ENCODE data around the gene FBXL7. TPM values are rescaled to one million over a fixed set of nuclear protein-coding genes. Genes with fewer than 3 reads are reported as not detected.

The FBXL7 gene
- total RNA-seq, 2 donors from 2014 or later: not detected

- no peak for DNase-seq (ENCODE audit: low spot score)
- peaks cover 17% of the 10 kb centered on the region for H3K9me3 Mint-ChIP-seq
- no peak overlapping the region for H3K4me3 Mint-ChIP-seq
- no peak for ATAC-seq
- H3K4me1 Mint-ChIP-seq (ENCODE audit: low read depth in 2 of 2): no peaks in the 10 kb centered on the region
- H3K27me3 Mint-ChIP-seq: no peaks in the 10 kb centered on the region
- H3K36me3 Mint-ChIP-seq: no peaks in the 10 kb centered on the region
- no peak overlapping the region for H3K27ac Mint-ChIP-seq
Observed at GRCh38 chr5:15948190-15948589, 448.2 kb downstream of the FBXL7 start.

DNA sequence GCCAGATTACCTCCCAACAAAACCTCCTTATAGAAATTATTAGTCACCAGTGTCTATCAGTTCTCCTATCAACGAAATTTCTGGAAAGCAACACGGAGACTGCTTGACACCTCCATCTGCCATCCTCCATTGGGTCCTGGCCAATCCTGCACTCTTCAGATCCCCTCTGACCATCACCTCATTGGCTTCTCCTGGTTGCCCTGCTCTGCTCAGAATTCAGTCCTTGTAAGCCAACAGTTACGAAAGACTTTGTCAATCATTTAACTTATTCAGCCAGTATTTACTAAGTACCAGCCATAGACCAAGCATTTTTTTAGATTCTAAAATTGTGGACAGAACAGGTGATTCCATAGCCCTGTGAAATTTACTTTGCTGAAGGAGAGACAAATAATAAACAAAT, 451.1 kb downstream of the FBXL7 start:
- no peak overlapping the region for H3K27ac Mint-ChIP-seq
- H3K36me3 Mint-ChIP-seq: no peaks in the 10 kb centered on the region
- ATAC-seq: no peak
- H3K27me3 Mint-ChIP-seq: no peaks in the 10 kb centered on the region
- DNase-seq (ENCODE audit: low spot score): no peak
- H3K4me1 Mint-ChIP-seq (ENCODE audit: low read depth in 2 of 2): no peaks in the 10 kb centered on the region
- H3K4me3 Mint-ChIP-seq: no peak overlapping the region
- H3K9me3 Mint-ChIP-seq: peaks cover 15% of the 10 kb centered on the region

GRCh38 chr5:15951550-15951949, 451.6 kb downstream of the FBXL7 start:
- no peaks in the 10 kb centered on the region for H3K36me3 Mint-ChIP-seq
- no peaks in the 10 kb centered on the region for H3K27me3 Mint-ChIP-seq
- no peak overlapping the region for H3K4me3 Mint-ChIP-seq
- ATAC-seq (no peak), DNase-seq (ENCODE audit: low spot score) (no peak)
- no peak overlapping the region for H3K27ac Mint-ChIP-seq
- H3K4me1 Mint-ChIP-seq (ENCODE audit: low read depth in 2 of 2): no peaks in the 10 kb centered on the region
- H3K9me3 Mint-ChIP-seq: peaks cover 15% of the 10 kb centered on the region

- Mint-ChIP-seq H3K36me3 (no peaks in the 10 kb centered on the region), H3K4me1 (ENCODE audit: low read depth in 2 of 2) (no peaks in the 10 kb centered on the region), H3K27ac (no peak overlapping the region), H3K4me3 (no peak overlapping the region), H3K9me3 (peaks cover 12% of the 10 kb centered on the region), H3K27me3 (no peaks in the 10 kb centered on the region)
- DNase-seq (ENCODE audit: low spot score) (no peak), ATAC-seq (no peak)
Observed at GRCh38 chr5:15956622-15957021, 456.6 kb downstream of the FBXL7 start.

DNA sequence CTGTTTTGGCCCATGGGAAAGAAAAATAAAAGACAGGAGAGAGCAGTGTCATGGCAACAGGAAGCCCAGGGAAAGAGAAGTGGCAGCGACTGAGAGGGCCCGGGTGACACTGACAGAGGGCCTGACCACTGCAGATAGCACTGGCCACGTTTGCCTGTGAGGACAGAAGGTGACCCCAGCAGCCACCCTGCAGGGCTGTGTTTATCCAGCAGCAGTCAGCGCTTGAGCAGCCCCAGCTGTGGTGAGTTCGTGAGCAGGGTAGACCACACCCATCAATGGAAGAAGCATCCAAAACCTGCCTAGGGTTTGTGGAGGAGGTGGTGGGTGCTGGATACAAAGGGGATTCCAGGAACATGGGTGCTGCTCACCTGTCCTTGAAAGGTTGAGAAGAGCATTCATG, 457.1 kb downstream of the FBXL7 start:
- H3K4me1 Mint-ChIP-seq (ENCODE audit: low read depth in 2 of 2): no peaks in the 10 kb centered on the region
- H3K27ac Mint-ChIP-seq: no peak overlapping the region
- no peak for DNase-seq (ENCODE audit: low spot score)

DNA sequence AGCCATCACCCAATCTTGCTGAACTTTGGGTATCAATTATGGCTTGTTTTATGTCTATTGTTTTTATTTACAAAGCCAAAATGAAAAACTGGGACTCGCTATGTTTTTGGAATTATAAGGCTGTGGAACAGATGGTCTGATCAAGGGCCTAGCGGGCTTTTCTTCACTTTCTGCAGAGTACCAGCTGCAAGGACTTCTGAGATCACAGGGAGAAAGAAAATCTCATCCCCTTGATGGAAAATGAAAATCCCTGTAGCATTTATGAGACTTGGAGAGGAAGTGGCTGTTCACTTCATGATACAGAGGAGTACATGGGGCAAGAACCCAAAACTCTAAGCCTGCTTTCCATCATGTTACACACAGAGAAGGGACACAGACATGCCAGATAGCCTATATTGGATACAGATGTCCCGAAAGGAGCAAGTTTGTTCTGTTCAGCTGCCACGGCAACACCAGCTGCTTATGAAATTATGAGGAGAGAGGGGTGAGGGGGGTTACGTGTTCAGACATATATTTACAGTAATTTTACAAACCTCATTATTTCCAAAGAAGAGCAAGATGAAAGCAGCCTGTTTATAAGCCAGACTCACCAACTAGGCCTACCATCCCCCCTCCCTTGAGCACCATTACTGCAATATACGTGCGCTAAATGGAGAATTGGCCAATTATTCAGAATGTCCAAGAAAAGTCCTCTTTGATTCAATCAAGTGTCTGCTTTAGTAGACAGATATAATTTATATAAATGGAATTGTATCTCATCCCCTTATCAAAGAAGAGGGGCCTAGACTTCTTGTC, 459.6 kb downstream of the FBXL7 start:
- DNase-seq (ENCODE audit: low spot score) (no peak), ATAC-seq (no peak)
- Mint-ChIP-seq H3K27me3 (no peaks in the 10 kb centered on the region), H3K27ac (no peak overlapping the region), H3K4me3 (no peak overlapping the region), H3K36me3 (no peaks in the 10 kb centered on the region), H3K4me1 (ENCODE audit: low read depth in 2 of 2) (no peaks in the 10 kb centered on the region), H3K9me3 (peaks cover 19% of the 10 kb centered on the region)

More for the DNA sequence above, 457.1 kb downstream of the FBXL7 start:
- no peaks in the 10 kb centered on the region for H3K36me3 Mint-ChIP-seq
- no peak for ATAC-seq
- H3K4me3 Mint-ChIP-seq: no peak overlapping the region
- H3K9me3 Mint-ChIP-seq: peaks cover 16% of the 10 kb centered on the region
- H3K27me3 Mint-ChIP-seq: no peaks in the 10 kb centered on the region

- H3K4me1 Mint-ChIP-seq (ENCODE audit: low read depth in 2 of 2): no peaks in the 10 kb centered on the region
- peaks cover 24% of the 10 kb centered on the region for H3K9me3 Mint-ChIP-seq
- no peak overlapping the region for H3K27ac Mint-ChIP-seq
- H3K27me3 Mint-ChIP-seq: no peaks in the 10 kb centered on the region
- H3K36me3 Mint-ChIP-seq: no peaks in the 10 kb centered on the region
- no peak for DNase-seq (ENCODE audit: low spot score)
- no peak overlapping the region for H3K4me3 Mint-ChIP-seq
- no peak for ATAC-seq
Observed at GRCh38 chr5:15966066-15966640, 466.2 kb downstream of the FBXL7 start.

DNA sequence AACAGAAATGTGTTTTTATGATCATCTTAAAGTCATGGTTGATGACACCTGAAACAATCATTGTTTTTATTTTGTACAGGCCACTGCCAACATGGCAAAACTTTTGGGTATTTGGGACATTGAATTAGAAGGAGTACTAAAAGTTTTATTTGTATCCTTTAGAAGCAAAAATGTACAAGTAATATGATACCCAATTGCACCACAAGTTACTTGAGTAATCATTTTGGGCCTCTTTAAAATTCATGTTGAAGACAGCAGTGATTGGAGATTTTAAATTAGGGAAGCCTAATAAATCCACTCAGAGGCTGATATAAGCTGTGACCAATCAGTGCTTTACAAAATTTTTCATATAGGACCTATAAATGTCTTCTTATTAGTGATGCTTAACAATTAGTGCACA, 466.7 kb downstream of the FBXL7 start:
- no peak for ATAC-seq
- peaks cover 24% of the 10 kb centered on the region for H3K9me3 Mint-ChIP-seq
- no peak overlapping the region for H3K4me3 Mint-ChIP-seq
- H3K36me3 Mint-ChIP-seq: no peaks in the 10 kb centered on the region
- DNase-seq (ENCODE audit: low spot score): no peak
- H3K27me3 Mint-ChIP-seq: no peaks in the 10 kb centered on the region
- no peaks in the 10 kb centered on the region for H3K4me1 Mint-ChIP-seq (ENCODE audit: low read depth in 2 of 2)
- no peak overlapping the region for H3K27ac Mint-ChIP-seq

DNA sequence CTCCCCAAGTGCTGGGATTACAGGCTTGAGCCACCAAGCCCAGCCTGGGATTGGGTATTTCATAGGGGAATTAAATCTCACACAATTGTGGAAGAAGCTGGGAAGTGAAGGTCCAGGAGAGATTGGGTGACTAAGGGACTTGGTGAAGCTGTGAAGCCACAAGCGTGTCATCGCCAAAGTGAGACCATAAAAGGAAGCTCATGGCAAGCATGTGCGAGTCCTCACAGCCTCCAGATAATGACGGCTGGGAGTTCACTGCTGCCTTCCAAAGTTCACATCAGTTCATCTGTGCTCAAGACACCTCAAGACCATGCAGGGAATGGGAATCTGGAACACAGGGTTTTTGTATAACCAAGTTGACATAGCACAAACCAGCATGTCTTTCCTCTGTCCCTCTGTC, 469.0 kb downstream of the FBXL7 start:
- no peak overlapping the region for H3K27ac Mint-ChIP-seq
- no peak for DNase-seq (ENCODE audit: low spot score)
- peaks cover 24% of the 10 kb centered on the region for H3K9me3 Mint-ChIP-seq
- no peaks in the 10 kb centered on the region for H3K4me1 Mint-ChIP-seq (ENCODE audit: low read depth in 2 of 2)
- ATAC-seq: no peak
- H3K27me3 Mint-ChIP-seq: no peaks in the 10 kb centered on the region
- H3K36me3 Mint-ChIP-seq: no peaks in the 10 kb centered on the region
- no peak overlapping the region for H3K4me3 Mint-ChIP-seq

GRCh38 chr5:15977851-15978250, 477.9 kb downstream of the FBXL7 start:
- no peaks in the 10 kb centered on the region for H3K36me3 Mint-ChIP-seq
- no peak overlapping the region for H3K4me3 Mint-ChIP-seq

GRCh38 chr5:15980835-15981234, 480.9 kb downstream of the FBXL7 start:
- H3K27me3 Mint-ChIP-seq: no peaks in the 10 kb centered on the region
- DNase-seq (ENCODE audit: low spot score) (no peak), ATAC-seq (no peak)
- H3K27ac Mint-ChIP-seq: no peak overlapping the region
- H3K36me3 Mint-ChIP-seq: no peaks in the 10 kb centered on the region
- H3K9me3 Mint-ChIP-seq: peaks cover 2% of the 10 kb centered on the region
- no peaks in the 10 kb centered on the region for H3K4me1 Mint-ChIP-seq (ENCODE audit: low read depth in 2 of 2)
- no peak overlapping the region for H3K4me3 Mint-ChIP-seq

More at GRCh38 chr5:15977851-15978250, 477.9 kb downstream of the FBXL7 start:
- Mint-ChIP-seq H3K27me3 (no peaks in the 10 kb centered on the region), H3K9me3 (peaks cover 9% of the 10 kb centered on the region), H3K4me1 (ENCODE audit: low read depth in 2 of 2) (no peaks in the 10 kb centered on the region), H3K27ac (no peak overlapping the region)
- ATAC-seq (no peak), DNase-seq (ENCODE audit: low spot score) (no peak)

GRCh38 chr5:15983392-15983791, 483.4 kb downstream of the FBXL7 start:
- DNase-seq (ENCODE audit: low spot score) (no peak), ATAC-seq (no peak)
- Mint-ChIP-seq H3K27me3 (no peaks in the 10 kb centered on the region), H3K27ac (no peak overlapping the region), H3K4me1 (ENCODE audit: low read depth in 2 of 2) (no peaks in the 10 kb centered on the region), H3K4me3 (no peak overlapping the region), H3K36me3 (no peaks in the 10 kb centered on the region), H3K9me3 (peaks cover 7% of the 10 kb centered on the region)

Measured in natural killer cell treated with Interleukin-12 subunit alpha and Interleukin-12 subunit beta and Interleukin-15 and Interleukin-18, amount 100 ng/mL, for 72 hours (primary cell).